Liver (tissue), 9 donors: ENCODE data around the gene EVA1B. TPM values are rescaled to one million over a fixed set of nuclear protein-coding genes. Genes with fewer than 3 reads are reported as not detected.

Source experiments
- DNase-seq: peaks from one replicate; pipeline ENCODE4 v3.0.0-alpha.2; 2017; ENCODE audit warnings: low spot score
- H3K27ac ChIP-seq, 2 donors: one replicate each; pipeline ENCODE4 v1.7.0; 2013; ENCODE audit warnings: inconsistent platforms in 2 of 2, low read length in 2 of 2, control low read depth in 1 of 2, low read depth in 1 of 2, mild to moderate bottlenecking in 1 of 2
- H3K27me3 ChIP-seq, 4 donors: one replicate each; pipeline versions ENCODE4 v1.6.1 to v1.7.0; 2013; ENCODE audit warnings: low read length in 3 of 4, inconsistent platforms in 1 of 4, mild to moderate bottlenecking in 1 of 4, moderate library complexity in 1 of 4; ENCODE audit not compliant: control insufficient read depth in 4 of 4, insufficient read depth in 4 of 4
- H3K36me3 ChIP-seq, 4 donors: one replicate each; pipeline versions ENCODE4 v1.6.1 to v1.7.0; 2013; ENCODE audit warnings: low read length in 3 of 4, mild to moderate bottlenecking in 3 of 4, low read depth in 1 of 4, moderate library complexity in 1 of 4; ENCODE audit not compliant: control insufficient read depth in 4 of 4, insufficient read depth in 3 of 4
- H3K4me1 ChIP-seq, 4 donors: one replicate each; pipeline versions ENCODE4 v1.6.1 to v1.7.0; 2013; ENCODE audit warnings: low read length in 3 of 4, mild to moderate bottlenecking in 3 of 4, moderate library complexity in 1 of 4; ENCODE audit not compliant: control insufficient read depth in 4 of 4, insufficient read depth in 4 of 4
- H3K4me3 ChIP-seq, 3 donors: one replicate each; pipeline versions ENCODE4 v1.6.1 to v1.7.0; 2013; ENCODE audit warnings: low read length in 3 of 3, control low read depth in 1 of 3, low read depth in 1 of 3, mild to moderate bottlenecking in 1 of 3
- H3K9ac ChIP-seq, 2 donors: one replicate each; pipeline ENCODE4 v1.7.0; 2013; ENCODE audit warnings: low read length in 2 of 2, mild to moderate bottlenecking in 2 of 2, moderate library complexity in 2 of 2, control low read depth in 1 of 2, low read depth in 1 of 2
- H3K9me3 ChIP-seq, 4 donors: one replicate each; pipeline versions ENCODE4 v1.6.1 to v1.7.0; 2013; ENCODE audit warnings: low read length in 3 of 4; ENCODE audit not compliant: control insufficient read depth in 4 of 4
- EGR1 ChIP-seq, 2 donors: IDR thresholded peaks; 2 replicates each; pipeline ENCODE4 v1.6.1; 2016 to 2018; ENCODE audit warnings: antibody characterized with exemption in 2 of 2, low read depth in 2 of 2
- FOXA2 ChIP-seq: IDR thresholded peaks from 2 replicates; pipeline ENCODE4 v1.6.1; 2016; ENCODE audit warnings: antibody characterized with exemption
- GABPA ChIP-seq, 2 donors: IDR thresholded peaks in 1 of 2; conservative IDR thresholded peaks in 1 of 2; 2 replicates each; pipeline ENCODE4 v1.6.1; 2016; ENCODE audit warnings: antibody characterized with exemption in 2 of 2, mild to moderate bottlenecking in 1 of 2, moderate library complexity in 1 of 2
- HNF4A ChIP-seq, 2 donors: conservative IDR thresholded peaks; 2 replicates each; pipeline ENCODE4 v1.6.1; 2016; ENCODE audit warnings: antibody characterized with exemption in 2 of 2, mild to moderate bottlenecking in 2 of 2
- HNF4G ChIP-seq: IDR thresholded peaks from 2 replicates; pipeline ENCODE4 v1.6.1; 2016; ENCODE audit warnings: antibody characterized with exemption
- JUND ChIP-seq, 2 donors: IDR thresholded peaks; 2 replicates each; pipeline ENCODE4 v1.6.1; 2016; ENCODE audit warnings: antibody characterized with exemption in 2 of 2
- NR2F2 ChIP-seq: IDR thresholded peaks from 2 replicates; pipeline ENCODE4 v1.6.1; 2016; ENCODE audit warnings: antibody characterized with exemption
- RAD21 ChIP-seq, 2 donors: IDR thresholded peaks; 2 replicates each; pipeline ENCODE4 v1.6.1; 2016; ENCODE audit warnings: antibody characterized with exemption in 2 of 2, mild to moderate bottlenecking in 2 of 2
- RXRA ChIP-seq, 2 donors: IDR thresholded peaks; 2 replicates each; pipeline ENCODE4 v1.6.1; 2017 to 2018; ENCODE audit warnings: antibody characterized with exemption in 2 of 2, mild to moderate bottlenecking in 1 of 2
- TAF1 ChIP-seq: conservative IDR thresholded peaks from 2 replicates; pipeline ENCODE4 v1.6.1; 2016; ENCODE audit warnings: antibody characterized with exemption, mild to moderate bottlenecking
- WGBS: extraction: QIAGEN DNeasy Blood & Tissue Kit; methylation state at CpG from one replicate; pipeline ENCODE4 v1.1.7; 2013; 5-methylcytosine and 5-hydroxymethylcytosine counted together
- polyA plus RNA-seq, 2 donors: library from polyadenylated mRNA; stranded (reverse) in 1 of 2; unstranded in 1 of 2; fragments of 200-250 nt in 1 of 2; fragments of >200 nt in 1 of 2; fragmentation: Nextera tagmentation in 1 of 2; extraction: Ambion mirVana in 1 of 2; gene quantifications; one replicate each; pipeline versions ENCODE4 v1.2.1 to v1.2.3, GENCODE V29; 2013 to 2015
- total RNA-seq, 2 donors: library from RNA; depleted of rRNA; stranded (reverse); fragments of >200 nt; gene quantifications; one replicate each; pipeline ENCODE4 v1.2.3, GENCODE V29; 2014
- TF ChIP-seq, protein P1 (sequence below): IDR thresholded peaks from 2 replicates; pipeline ENCODE4 v1.6.1; 2016; ENCODE audit warnings: antibody characterized with exemption
- TF ChIP-seq, protein P2 (sequence below): IDR thresholded peaks from 2 replicates; pipeline ENCODE4 v1.6.1; 2016; ENCODE audit warnings: antibody characterized with exemption
- TF ChIP-seq, protein P3 (sequence below): IDR thresholded peaks from 2 replicates; pipeline ENCODE4 v1.6.1; 2016; ENCODE audit warnings: antibody characterized with exemption, mild to moderate bottlenecking
- TF ChIP-seq, protein P4 (sequence below): fragments of 150-350 bp; IDR thresholded peaks from 2 replicates; pipeline ENCODE4 v1.5.1; 2017; ENCODE audit warnings: improper control_type of control experiment, low read depth, low read length; ENCODE audit not compliant: missing input control
- TF ChIP-seq, protein P5 (sequence below): IDR thresholded peaks from 2 replicates; pipeline ENCODE4 v1.6.1; 2016; ENCODE audit warnings: antibody characterized with exemption
- donor health status: healthy.
- donor health status: healthy.
- donor health status: healthy.
- donor health status: healthy.
- donor health status: healthy.

EVA1B gene
- total and polyA plus RNA-seq, 4 donors = 3.3 to 22.7 (median 8.4) TPM

DNA sequence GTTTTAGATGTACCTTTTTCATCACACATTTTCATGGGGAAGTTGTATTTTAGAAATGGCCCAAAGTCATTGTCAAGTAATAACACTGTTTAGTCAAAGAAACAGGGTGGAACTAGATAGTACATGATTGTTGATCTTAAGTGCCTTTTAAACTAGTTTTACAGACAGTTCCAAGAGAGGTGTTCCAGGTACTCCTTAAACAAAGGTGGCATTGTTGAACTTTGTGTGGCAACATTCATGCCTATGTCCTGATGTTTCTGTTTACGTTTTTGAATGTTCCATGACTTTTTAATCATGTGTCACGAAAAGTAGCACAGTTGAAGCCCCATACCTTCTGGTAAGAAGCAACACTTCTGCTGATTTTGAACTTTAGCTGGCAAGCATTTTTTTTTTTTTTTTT is 26.4 kb downstream of the EVA1B start:
- H3K9ac ChIP-seq = no peak overlapping the region
- no peaks in the 10 kb centered on the region for H3K9me3 ChIP-seq
- 83% methylated on average over 2 of the region's 2 CpGs for WGBS
- H3K27ac ChIP-seq = no peak overlapping the region
- no peaks in the 10 kb centered on the region for H3K27me3 ChIP-seq
- TF ChIP-seq RXRA (IDR thresholded peaks at IDR 0.05) (no peak), HNF4G (no peak), TAF1 (no peak)
- TF ChIP-seq, protein P1, sequence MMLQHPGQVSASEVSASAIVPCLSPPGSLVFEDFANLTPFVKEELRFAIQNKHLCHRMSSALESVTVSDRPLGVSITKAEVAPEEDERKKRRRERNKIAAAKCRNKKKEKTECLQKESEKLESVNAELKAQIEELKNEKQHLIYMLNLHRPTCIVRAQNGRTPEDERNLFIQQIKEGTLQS = no peak
- TF ChIP-seq, protein P2, sequence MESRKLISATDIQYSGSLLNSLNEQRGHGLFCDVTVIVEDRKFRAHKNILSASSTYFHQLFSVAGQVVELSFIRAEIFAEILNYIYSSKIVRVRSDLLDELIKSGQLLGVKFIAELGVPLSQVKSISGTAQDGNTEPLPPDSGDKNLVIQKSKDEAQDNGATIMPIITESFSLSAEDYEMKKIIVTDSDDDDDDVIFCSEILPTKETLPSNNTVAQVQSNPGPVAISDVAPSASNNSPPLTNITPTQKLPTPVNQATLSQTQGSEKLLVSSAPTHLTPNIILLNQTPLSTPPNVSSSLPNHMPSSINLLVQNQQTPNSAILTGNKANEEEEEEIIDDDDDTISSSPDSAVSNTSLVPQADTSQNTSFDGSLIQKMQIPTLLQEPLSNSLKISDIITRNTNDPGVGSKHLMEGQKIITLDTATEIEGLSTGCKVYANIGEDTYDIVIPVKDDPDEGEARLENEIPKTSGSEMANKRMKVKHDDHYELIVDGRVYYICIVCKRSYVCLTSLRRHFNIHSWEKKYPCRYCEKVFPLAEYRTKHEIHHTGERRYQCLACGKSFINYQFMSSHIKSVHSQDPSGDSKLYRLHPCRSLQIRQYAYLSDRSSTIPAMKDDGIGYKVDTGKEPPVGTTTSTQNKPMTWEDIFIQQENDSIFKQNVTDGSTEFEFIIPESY = no peak
- TF ChIP-seq, protein P3, sequence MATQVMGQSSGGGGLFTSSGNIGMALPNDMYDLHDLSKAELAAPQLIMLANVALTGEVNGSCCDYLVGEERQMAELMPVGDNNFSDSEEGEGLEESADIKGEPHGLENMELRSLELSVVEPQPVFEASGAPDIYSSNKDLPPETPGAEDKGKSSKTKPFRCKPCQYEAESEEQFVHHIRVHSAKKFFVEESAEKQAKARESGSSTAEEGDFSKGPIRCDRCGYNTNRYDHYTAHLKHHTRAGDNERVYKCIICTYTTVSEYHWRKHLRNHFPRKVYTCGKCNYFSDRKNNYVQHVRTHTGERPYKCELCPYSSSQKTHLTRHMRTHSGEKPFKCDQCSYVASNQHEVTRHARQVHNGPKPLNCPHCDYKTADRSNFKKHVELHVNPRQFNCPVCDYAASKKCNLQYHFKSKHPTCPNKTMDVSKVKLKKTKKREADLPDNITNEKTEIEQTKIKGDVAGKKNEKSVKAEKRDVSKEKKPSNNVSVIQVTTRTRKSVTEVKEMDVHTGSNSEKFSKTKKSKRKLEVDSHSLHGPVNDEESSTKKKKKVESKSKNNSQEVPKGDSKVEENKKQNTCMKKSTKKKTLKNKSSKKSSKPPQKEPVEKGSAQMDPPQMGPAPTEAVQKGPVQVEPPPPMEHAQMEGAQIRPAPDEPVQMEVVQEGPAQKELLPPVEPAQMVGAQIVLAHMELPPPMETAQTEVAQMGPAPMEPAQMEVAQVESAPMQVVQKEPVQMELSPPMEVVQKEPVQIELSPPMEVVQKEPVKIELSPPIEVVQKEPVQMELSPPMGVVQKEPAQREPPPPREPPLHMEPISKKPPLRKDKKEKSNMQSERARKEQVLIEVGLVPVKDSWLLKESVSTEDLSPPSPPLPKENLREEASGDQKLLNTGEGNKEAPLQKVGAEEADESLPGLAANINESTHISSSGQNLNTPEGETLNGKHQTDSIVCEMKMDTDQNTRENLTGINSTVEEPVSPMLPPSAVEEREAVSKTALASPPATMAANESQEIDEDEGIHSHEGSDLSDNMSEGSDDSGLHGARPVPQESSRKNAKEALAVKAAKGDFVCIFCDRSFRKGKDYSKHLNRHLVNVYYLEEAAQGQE = no peak
- DNase-seq = no peak
- H3K4me1 ChIP-seq = no peaks in the 10 kb centered on the region
- H3K36me3 ChIP-seq = peaks cover 9 to 74% (median 57%) of the 10 kb centered on the region in 4 donors
- no peak overlapping the region for H3K4me3 ChIP-seq

DNA sequence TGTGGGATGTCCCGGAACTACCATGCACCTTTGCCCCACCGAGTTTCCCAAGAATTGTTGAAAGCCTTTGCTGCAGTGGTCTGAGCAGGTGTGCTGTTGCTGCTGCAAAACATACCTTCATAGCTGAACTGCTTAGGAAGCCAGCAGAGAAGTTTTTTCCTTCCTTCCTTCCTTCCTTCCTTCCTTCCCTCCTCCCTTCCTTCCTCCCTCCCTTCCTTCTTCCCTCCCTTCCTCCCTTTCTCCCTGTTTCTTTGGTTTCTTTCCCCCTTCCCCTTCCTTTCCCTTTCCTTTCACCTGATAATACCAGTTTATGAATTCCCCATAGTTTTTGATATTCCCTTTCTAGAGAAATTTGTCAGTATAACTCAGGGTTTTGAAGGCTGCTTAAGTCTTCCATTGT is 28.1 kb downstream of the EVA1B start:
- H3K4me1 ChIP-seq = no peaks in the 10 kb centered on the region
- H3K27ac ChIP-seq = no peak overlapping the region
- H3K9ac ChIP-seq = no peak overlapping the region
- H3K27me3 ChIP-seq = no peaks in the 10 kb centered on the region
- H3K9me3 ChIP-seq = no peaks in the 10 kb centered on the region
- TF ChIP-seq HNF4A (conservative IDR thresholded peaks at IDR 0.05) (no peak), EGR1 (IDR thresholded peaks at IDR 0.05; ENCODE audit: low read depth in 2 of 2) (no peak), NR2F2 (no peak), RXRA (IDR thresholded peaks at IDR 0.05) (no peak), JUND (IDR thresholded peaks at IDR 0.05) (no peak), FOXA2 (no peak), RAD21 (IDR thresholded peaks at IDR 0.05) (no peak)
- 90% methylated on average over 2 of the region's 2 CpGs for WGBS
- H3K4me3 ChIP-seq = no peak overlapping the region
- H3K36me3 ChIP-seq = peaks cover 13 to 73% (median 55%) of the 10 kb centered on the region in 4 donors
- DNase-seq = no peak

DNA sequence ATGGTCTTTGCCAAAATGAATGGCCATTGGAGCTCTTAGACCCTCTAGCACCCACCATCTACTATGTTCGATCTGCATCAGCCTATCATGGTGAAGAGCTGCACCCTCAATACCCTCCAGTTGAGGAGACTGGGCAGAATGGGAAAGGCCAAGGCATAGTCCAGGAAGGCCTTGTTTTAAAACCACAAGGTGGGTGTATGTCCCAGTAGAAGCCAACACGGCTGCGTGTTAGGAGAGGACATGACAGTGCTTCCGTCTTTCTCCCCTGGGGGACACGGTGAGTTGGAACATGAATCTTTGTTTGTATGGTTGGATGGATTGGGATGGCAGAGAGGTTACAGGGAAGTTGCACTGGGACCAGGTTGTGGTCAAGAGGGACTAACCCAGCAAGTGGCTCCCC is 35.9 kb downstream of the EVA1B start:
- no peak overlapping the region for H3K9ac ChIP-seq
- peaks cover 14 to 78% (median 72%) of the 10 kb centered on the region in 4 donors for H3K36me3 ChIP-seq
- peaks cover 0 to 11% (median 9%) of the 10 kb centered on the region in 4 donors for H3K4me1 ChIP-seq
- WGBS = 97% methylated on average over 5 of the region's 5 CpGs
- H3K27me3 ChIP-seq = no peaks in the 10 kb centered on the region
- no peaks in the 10 kb centered on the region for H3K9me3 ChIP-seq
- no peak overlapping the region for H3K27ac ChIP-seq
- no peak for DNase-seq
- H3K4me3 ChIP-seq = no peak overlapping the region
- TF ChIP-seq, protein P3 = no peak
- TF ChIP-seq, protein P4, sequence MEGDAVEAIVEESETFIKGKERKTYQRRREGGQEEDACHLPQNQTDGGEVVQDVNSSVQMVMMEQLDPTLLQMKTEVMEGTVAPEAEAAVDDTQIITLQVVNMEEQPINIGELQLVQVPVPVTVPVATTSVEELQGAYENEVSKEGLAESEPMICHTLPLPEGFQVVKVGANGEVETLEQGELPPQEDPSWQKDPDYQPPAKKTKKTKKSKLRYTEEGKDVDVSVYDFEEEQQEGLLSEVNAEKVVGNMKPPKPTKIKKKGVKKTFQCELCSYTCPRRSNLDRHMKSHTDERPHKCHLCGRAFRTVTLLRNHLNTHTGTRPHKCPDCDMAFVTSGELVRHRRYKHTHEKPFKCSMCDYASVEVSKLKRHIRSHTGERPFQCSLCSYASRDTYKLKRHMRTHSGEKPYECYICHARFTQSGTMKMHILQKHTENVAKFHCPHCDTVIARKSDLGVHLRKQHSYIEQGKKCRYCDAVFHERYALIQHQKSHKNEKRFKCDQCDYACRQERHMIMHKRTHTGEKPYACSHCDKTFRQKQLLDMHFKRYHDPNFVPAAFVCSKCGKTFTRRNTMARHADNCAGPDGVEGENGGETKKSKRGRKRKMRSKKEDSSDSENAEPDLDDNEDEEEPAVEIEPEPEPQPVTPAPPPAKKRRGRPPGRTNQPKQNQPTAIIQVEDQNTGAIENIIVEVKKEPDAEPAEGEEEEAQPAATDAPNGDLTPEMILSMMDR = no peak
- TF ChIP-seq GABPA (IDR thresholded peaks at IDR 0.05 in 1 of 2, conservative IDR thresholded peaks at IDR 0.05 in 1 of 2) (no peak), RXRA (IDR thresholded peaks at IDR 0.05) (no peak)
- TF ChIP-seq, protein P5, sequence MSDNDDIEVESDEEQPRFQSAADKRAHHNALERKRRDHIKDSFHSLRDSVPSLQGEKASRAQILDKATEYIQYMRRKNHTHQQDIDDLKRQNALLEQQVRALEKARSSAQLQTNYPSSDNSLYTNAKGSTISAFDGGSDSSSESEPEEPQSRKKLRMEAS = no peak
